HFFc6 (cell line): ENCODE results near the gene MRPL37. TPM values are rescaled to one million over a fixed set of nuclear protein-coding genes. Genes with fewer than 3 reads are reported as not detected.

Experiments
- DNase-seq: peaks from one replicate; pipeline ENCODE4 v3.0.0-alpha.2; 2018
- H3K27ac Mint-ChIP-seq: 2 replicates; pipeline ENCODE4 v1.8.0; 2020; ENCODE audit warnings: mild to moderate bottlenecking, mixed read lengths
- H3K27me3 Mint-ChIP-seq: 2 replicates; pipeline ENCODE4 v1.8.0; 2021; ENCODE audit warnings: mild to moderate bottlenecking, moderate library complexity, mixed read lengths; ENCODE audit not compliant: insufficient read depth
- H3K36me3 Mint-ChIP-seq: 2 replicates; pipeline ENCODE4 v1.8.0; 2021; ENCODE audit warnings: low read depth, mixed read lengths
- H3K4me1 Mint-ChIP-seq: 2 replicates; pipeline ENCODE4 v1.8.0; 2020; ENCODE audit warnings: low read depth, mixed read lengths
- H3K4me3 Mint-ChIP-seq: 2 replicates; pipeline ENCODE4 v1.8.0; 2020; ENCODE audit warnings: mild to moderate bottlenecking, moderate library complexity, mixed read lengths
- H3K9me3 Mint-ChIP-seq: 2 replicates; pipeline ENCODE4 v1.8.0; 2020; ENCODE audit warnings: mild to moderate bottlenecking, mixed read lengths
- total RNA-seq, 6 experiments: library from RNA; stranded (reverse); fragmentation: NEBNext Ultra II Directional; extraction: Animal tissue kit (Norgen Biotek cat#: 25700); gene quantifications; 2 replicates in 1 of 6; 3 replicates in 5 of 6; pipeline ENCODE4 v1.2.3, GENCODE V29; 2021
- TF ChIP-seq, protein P1 (sequence below): fragments of 200-600 bp; sonication (generic); IDR thresholded peaks from 2 replicates; pipeline ENCODE4 v1.5.0; 2021; ENCODE audit warnings: antibody characterized with exemption, mild to moderate bottlenecking

MRPL37 gene
- total RNA-seq, 6 experiments from 2014 or later: 119 to 135 (median 126) TPM

GRCh38 chr1:54259546-54260140 is 59.7 kb downstream of the MRPL37 start:
- TF ChIP-seq, protein P1, sequence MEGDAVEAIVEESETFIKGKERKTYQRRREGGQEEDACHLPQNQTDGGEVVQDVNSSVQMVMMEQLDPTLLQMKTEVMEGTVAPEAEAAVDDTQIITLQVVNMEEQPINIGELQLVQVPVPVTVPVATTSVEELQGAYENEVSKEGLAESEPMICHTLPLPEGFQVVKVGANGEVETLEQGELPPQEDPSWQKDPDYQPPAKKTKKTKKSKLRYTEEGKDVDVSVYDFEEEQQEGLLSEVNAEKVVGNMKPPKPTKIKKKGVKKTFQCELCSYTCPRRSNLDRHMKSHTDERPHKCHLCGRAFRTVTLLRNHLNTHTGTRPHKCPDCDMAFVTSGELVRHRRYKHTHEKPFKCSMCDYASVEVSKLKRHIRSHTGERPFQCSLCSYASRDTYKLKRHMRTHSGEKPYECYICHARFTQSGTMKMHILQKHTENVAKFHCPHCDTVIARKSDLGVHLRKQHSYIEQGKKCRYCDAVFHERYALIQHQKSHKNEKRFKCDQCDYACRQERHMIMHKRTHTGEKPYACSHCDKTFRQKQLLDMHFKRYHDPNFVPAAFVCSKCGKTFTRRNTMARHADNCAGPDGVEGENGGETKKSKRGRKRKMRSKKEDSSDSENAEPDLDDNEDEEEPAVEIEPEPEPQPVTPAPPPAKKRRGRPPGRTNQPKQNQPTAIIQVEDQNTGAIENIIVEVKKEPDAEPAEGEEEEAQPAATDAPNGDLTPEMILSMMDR: no peak
- Mint-ChIP-seq H3K36me3 (no peaks in the 10 kb centered on the region), H3K27ac (no peak overlapping the region), H3K9me3 (no peaks in the 10 kb centered on the region), H3K4me3 (no peak overlapping the region), H3K4me1 (peaks cover 10% of the 10 kb centered on the region), H3K27me3 (no peaks in the 10 kb centered on the region; the same call in 1 of the 2 replicates)
- DNase-seq: no peak

- TF ChIP-seq, protein P1: no peak
Observed at GRCh38 chr1:54260810-54261209, 60.8 kb downstream of the MRPL37 start.

GRCh38 chr1:54262244-54262643 is 62.3 kb downstream of the MRPL37 start:
- TF ChIP-seq, protein P1: no peak
- no peak for DNase-seq
- no peak overlapping the region for H3K4me3 Mint-ChIP-seq
- no peaks in the 10 kb centered on the region for H3K4me1 Mint-ChIP-seq
- no peaks in the 10 kb centered on the region; the same call in 1 of the 2 replicates for H3K27me3 Mint-ChIP-seq
- H3K9me3 Mint-ChIP-seq: no peaks in the 10 kb centered on the region
- no peaks in the 10 kb centered on the region for H3K36me3 Mint-ChIP-seq
- H3K27ac Mint-ChIP-seq: no peak overlapping the region

More at GRCh38 chr1:54260810-54261209, 60.8 kb downstream of the MRPL37 start:
- DNase-seq: no peak
- Mint-ChIP-seq H3K36me3 (no peaks in the 10 kb centered on the region), H3K4me1 (no peaks in the 10 kb centered on the region), H3K4me3 (no peak overlapping the region), H3K27me3 (no peaks in the 10 kb centered on the region; the same call in 1 of the 2 replicates), H3K9me3 (no peaks in the 10 kb centered on the region), H3K27ac (no peak overlapping the region)

DNA sequence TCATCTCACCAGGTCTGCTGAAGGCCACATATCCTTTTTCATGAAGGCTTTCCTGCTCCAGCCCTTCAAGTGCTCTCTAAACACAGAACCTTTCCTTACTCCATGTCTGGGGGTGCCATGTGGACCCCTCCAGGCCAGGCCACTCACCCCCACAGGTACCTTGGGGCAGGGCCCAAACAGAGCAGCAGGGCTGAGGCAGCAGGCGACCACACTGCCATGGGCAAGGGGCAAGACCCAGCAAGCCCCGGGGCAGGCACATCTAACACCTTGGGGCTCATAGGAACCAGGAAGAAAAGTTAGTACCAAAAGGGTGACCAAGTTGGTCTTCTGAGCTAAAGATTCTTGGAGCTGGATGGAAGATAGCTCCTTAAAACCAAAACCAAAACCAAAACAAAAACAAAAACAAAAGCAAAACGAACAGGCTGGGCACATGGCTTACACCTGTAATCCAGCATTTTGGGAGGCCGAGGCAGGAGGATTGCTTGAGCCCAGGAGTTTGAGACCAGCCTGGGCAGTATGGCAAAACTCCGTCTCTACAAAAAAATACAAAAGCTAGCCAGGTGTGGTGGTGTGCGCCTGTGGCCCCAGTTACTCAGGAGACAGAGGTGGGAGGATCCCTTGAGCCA is 63.7 kb downstream of the MRPL37 start:
- Mint-ChIP-seq H3K4me3 (no peak overlapping the region), H3K27me3 (no peaks in the 10 kb centered on the region; the same call in 1 of the 2 replicates), H3K27ac (0 out of 2 replicates have a peak overlapping the region, but pooled peaks have one; percentile 21), H3K9me3 (no peaks in the 10 kb centered on the region), H3K4me1 (no peaks in the 10 kb centered on the region), H3K36me3 (no peaks in the 10 kb centered on the region)
- TF ChIP-seq, protein P1: no peak
- DNase-seq: no peak

GRCh38 chr1:54265126-54265525 is 65.2 kb downstream of the MRPL37 start:
- H3K27me3 Mint-ChIP-seq: no peaks in the 10 kb centered on the region; the same call in 1 of the 2 replicates
- H3K4me1 Mint-ChIP-seq: no peaks in the 10 kb centered on the region
- no peak overlapping the region for H3K4me3 Mint-ChIP-seq
- no peaks in the 10 kb centered on the region for H3K9me3 Mint-ChIP-seq
- no peak for DNase-seq
- no peaks in the 10 kb centered on the region for H3K36me3 Mint-ChIP-seq
- TF ChIP-seq, protein P1: no peak
- H3K27ac Mint-ChIP-seq: no peak overlapping the region
